ENCODE measurements around the gene TRPM4. TPM values are rescaled to one million over a fixed set of nuclear protein-coding genes. Genes with fewer than 3 reads are reported as not detected.
A peak's percentile ranks its signal among the peaks of the same experiment; 100 is the strongest.

The TRPM4 gene
- total and polyA plus RNA-seq, 2 of the 8 experiments (the other 6 are each of a cell fraction or from before 2014, with no cell fraction given), result 11.3 to 13.3 TPM

DNA sequence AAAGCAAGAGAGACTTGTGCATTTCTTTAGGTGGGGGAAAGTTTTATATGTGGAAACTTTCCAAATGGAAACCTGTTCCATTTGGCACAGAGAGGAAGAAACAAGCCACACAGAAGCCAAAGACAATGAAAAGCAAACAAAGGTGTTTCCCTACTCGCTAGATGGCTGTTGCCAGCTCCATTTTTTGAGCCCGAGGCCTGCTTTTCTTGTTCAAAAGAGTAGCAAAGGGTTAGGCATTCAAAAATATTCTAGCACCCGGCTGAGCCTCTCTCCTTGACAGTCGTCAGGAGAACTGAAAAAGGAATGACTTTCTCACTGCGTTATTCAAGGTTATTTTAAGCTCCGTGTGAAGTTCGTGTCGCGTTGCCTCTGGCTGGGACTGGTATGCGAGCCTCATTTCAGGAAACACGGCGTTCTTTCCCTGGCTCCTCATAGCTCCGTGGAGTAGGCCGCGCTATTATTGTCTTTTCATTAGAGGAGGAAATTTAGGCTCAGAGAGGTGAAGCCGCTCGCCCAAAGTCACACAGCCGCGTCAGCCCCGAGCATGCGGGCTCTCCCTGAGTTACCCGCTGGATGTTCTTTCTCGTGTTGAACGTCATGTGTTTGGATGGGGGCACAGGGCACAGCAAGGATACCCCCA is 7.6 kb downstream of the TRPM4 start:
- Histone ChIP-seq H3K14ac (ENCODE audit: insufficient read length) (no peak overlapping the region), H2AFZ (ENCODE audit: low read length) (no peak overlapping the region), H3K36me3 (ENCODE audit: control insufficient read depth in 2 of 4, insufficient read depth in 4 of 4, low read length in 3 of 4) (no peaks in the 10 kb centered on the region), H3K27ac (ENCODE audit: low read depth, low read length) (no peak overlapping the region), H3K9ac (replicated peaks in 1 of 4; ENCODE audit: extremely low read depth in 1 of 4, low read depth in 3 of 4, low read length in 3 of 4) (no peak overlapping the region), H4K91ac (replicated peaks; ENCODE audit: insufficient read length, low read length) (peak overlapping the region; percentile 73), H3K56ac (replicated peaks; ENCODE audit: insufficient read length, low read depth, low read length) (no peak overlapping the region), H3K79me2 (ENCODE audit: control insufficient read depth in 1 of 2, insufficient read depth in 2 of 2, low read length in 2 of 2) (no peaks in the 10 kb centered on the region), H3K4ac (replicated peaks; ENCODE audit: insufficient read length, low read depth, low read length) (no peak overlapping the region), H2AK5ac (ENCODE audit: low read depth, low read length) (no peak overlapping the region), H3K9me3 (ENCODE audit: insufficient read depth in 2 of 2, low read depth in 1 of 2, low read length in 1 of 2) (no peaks in the 10 kb centered on the region), H3K4me3 (ENCODE audit: extremely low read depth in 1 of 4, insufficient read depth in 2 of 4, low read depth in 3 of 4, low read length in 4 of 4) (peak overlapping the region in 3 of 4 experiments; percentile 42 to 62 (median 45); a peak in 5 of 8 replicates), H4K8ac (ENCODE audit: extremely low read depth, insufficient read depth, low read length) (peak overlapping the region; percentile 71; the same call in 1 of the 2 replicates), H3K27me3 (replicated peaks in 1 of 4; ENCODE audit: control insufficient read depth in 3 of 4, extremely low read depth in 1 of 4, insufficient read depth in 3 of 4, low read length in 3 of 4) (peaks cover 0 to 5% (median 2%) of the 10 kb centered on the region in 4 experiments; a peak in 3 of 7 replicates), H3K18ac (ENCODE audit: extremely low read depth, low read length) (no peak overlapping the region), H3K23ac (ENCODE audit: insufficient read length) (no peak overlapping the region), H2BK20ac (ENCODE audit: low read length) (0 out of 2 replicates have a peak overlapping the region, but pooled peaks have one; percentile 80), H3K4me1 (replicated peaks in 1 of 4; ENCODE audit: control insufficient read depth in 3 of 4, insufficient read depth in 4 of 4, low read length in 3 of 4) (peaks cover 0 to 12% (median 8%) of the 10 kb centered on the region in 4 experiments; a peak in 6 of 7 replicates), H2BK120ac (replicated peaks; ENCODE audit: low read depth, low read length) (no peak overlapping the region), H3K4me2 (ENCODE audit: insufficient read depth in 1 of 2, low read depth in 2 of 2, low read length in 2 of 2) (peak overlapping the region; percentile 56 to 93), H3K79me1 (ENCODE audit: low read depth, low read length) (no peaks in the 10 kb centered on the region), H4K20me1 (replicated peaks in 1 of 2; ENCODE audit: control insufficient read depth in 1 of 2, insufficient read depth in 2 of 2, low read length in 2 of 2) (no peaks in the 10 kb centered on the region), H4K5ac (ENCODE audit: insufficient read length, low read depth, low read length) (no peak overlapping the region), H3K23me2 (ENCODE audit: low read depth, low read length) (peaks cover 1% of the 10 kb centered on the region; the same call in 1 of the 2 replicates), H2BK5ac (ENCODE audit: low read depth, low read length) (no peak overlapping the region), H2BK12ac (ENCODE audit: low read depth, low read length) (no peak overlapping the region), H2BK15ac (ENCODE audit: low read length) (no peak overlapping the region)
- CTCF ChIA-PET (ENCODE audit: partially characterized antibody), result interaction anchor here (0.7 to 3.6 kb wide), 10 partner anchors 11 to 67 kb away, joined by 3 to 15 read pairs (median 6); no protein-coding TSS in a partner anchor
- POLR2A ChIA-PET (ENCODE audit: partially characterized antibody), result interaction anchor here (0.5 to 1.6 kb wide), 4 partner anchors 11 to 224 kb away, joined by 3 to 4 read pairs (median 4); no protein-coding TSS in a partner anchor
- WGBS, 2 experiments (ENCODE audit: extremely low coverage in 1 of 2, insufficient coverage in 1 of 2, insufficient read length in 1 of 2, insufficient replicate concordance in 2 of 2, low coverage in 1 of 2, low lambda C conversion rate in 2 of 2, missing lambda C conversion rate in 1 of 2), result 65% methylated on average over 24 of the region's 24 CpGs; no CpG with 5 or more reads in 1 of the 2 experiments
- FAIRE-seq (peak; percentile 24), DNase-seq (ENCODE audit: low read depth in 1 of 2, low spot score in 2 of 2) (no peak)
- TF ChIP-seq, protein P1, sequence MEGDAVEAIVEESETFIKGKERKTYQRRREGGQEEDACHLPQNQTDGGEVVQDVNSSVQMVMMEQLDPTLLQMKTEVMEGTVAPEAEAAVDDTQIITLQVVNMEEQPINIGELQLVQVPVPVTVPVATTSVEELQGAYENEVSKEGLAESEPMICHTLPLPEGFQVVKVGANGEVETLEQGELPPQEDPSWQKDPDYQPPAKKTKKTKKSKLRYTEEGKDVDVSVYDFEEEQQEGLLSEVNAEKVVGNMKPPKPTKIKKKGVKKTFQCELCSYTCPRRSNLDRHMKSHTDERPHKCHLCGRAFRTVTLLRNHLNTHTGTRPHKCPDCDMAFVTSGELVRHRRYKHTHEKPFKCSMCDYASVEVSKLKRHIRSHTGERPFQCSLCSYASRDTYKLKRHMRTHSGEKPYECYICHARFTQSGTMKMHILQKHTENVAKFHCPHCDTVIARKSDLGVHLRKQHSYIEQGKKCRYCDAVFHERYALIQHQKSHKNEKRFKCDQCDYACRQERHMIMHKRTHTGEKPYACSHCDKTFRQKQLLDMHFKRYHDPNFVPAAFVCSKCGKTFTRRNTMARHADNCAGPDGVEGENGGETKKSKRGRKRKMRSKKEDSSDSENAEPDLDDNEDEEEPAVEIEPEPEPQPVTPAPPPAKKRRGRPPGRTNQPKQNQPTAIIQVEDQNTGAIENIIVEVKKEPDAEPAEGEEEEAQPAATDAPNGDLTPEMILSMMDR (IDR thresholded peaks at IDR 0.05; ENCODE audit: control extremely low read depth in 1 of 3, insufficient read depth in 1 of 3, low read depth in 1 of 3, low read length in 3 of 3), result no peak
- TF ChIP-seq KDM1A (IDR thresholded peaks at IDR 0.05; ENCODE audit: borderline replicate concordance, low read length), result peak; percentile 73; the same call in 1 of the 2 replicates
- no peak for TF ChIP-seq SP2 (IDR thresholded peaks at IDR 0.05; ENCODE audit: low read length)
- TF ChIP-seq, protein P2, sequence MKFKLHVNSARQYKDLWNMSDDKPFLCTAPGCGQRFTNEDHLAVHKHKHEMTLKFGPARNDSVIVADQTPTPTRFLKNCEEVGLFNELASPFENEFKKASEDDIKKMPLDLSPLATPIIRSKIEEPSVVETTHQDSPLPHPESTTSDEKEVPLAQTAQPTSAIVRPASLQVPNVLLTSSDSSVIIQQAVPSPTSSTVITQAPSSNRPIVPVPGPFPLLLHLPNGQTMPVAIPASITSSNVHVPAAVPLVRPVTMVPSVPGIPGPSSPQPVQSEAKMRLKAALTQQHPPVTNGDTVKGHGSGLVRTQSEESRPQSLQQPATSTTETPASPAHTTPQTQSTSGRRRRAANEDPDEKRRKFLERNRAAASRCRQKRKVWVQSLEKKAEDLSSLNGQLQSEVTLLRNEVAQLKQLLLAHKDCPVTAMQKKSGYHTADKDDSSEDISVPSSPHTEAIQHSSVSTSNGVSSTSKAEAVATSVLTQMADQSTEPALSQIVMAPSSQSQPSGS (IDR thresholded peaks at IDR 0.05; ENCODE audit: low read length), result no peak
- TF ChIP-seq NRF1 (IDR thresholded peaks at IDR 0.05; ENCODE audit: low read depth, low read length), result no peak
